HepG2 (cell line): ENCODE data around the gene RTN4. TPM values are rescaled to one million over a fixed set of nuclear protein-coding genes. Genes with fewer than 3 reads are reported as not detected.

ENCODE experiments used
- ETV5 ChIP-seq: IDR thresholded peaks from 2 replicates; pipeline ENCODE4 v1.6.1; 2018; ENCODE audit warnings: missing biosample characterization, missing genetic modification reagents, inconsistent platforms, borderline replicate concordance
- GLI4 ChIP-seq: sonication (generic); formaldehyde crosslinking; IDR thresholded peaks from 2 replicates; pipeline ENCODE4 v1.5.1; 2020; ENCODE audit warnings: missing genetic modification reagents, mild to moderate bottlenecking, moderate library complexity, borderline replicate concordance
- HNF4A ChIP-seq: sonication (generic); formaldehyde crosslinking; IDR thresholded peaks from 2 replicates; pipeline ENCODE4 v1.4.0; 2020; ENCODE audit warnings: missing genetic modification reagents
- MZF1 ChIP-seq: sonication (generic); formaldehyde crosslinking; IDR thresholded peaks from 2 replicates; pipeline ENCODE4 v1.8.1; 2023; ENCODE audit warnings: mild to moderate bottlenecking, missing genetic modification reagents, borderline replicate concordance
- NR1H2 ChIP-seq: sonication (generic); formaldehyde crosslinking; IDR thresholded peaks from 2 replicates; pipeline ENCODE4 v1.8.1; 2022; ENCODE audit warnings: low read depth, missing genetic modification reagents, borderline replicate concordance
- PHF5A ChIP-seq: IDR thresholded peaks from one replicate; pipeline ENCODE4 v1.6.1; 2018; ENCODE audit warnings: low read depth, missing genetic modification reagents; ENCODE audit not compliant: unreplicated experiment
- RAD21 ChIP-seq: fragments of 450-650 bp; formaldehyde crosslinking; IDR thresholded peaks from 2 replicates; pipeline ENCODE4 v1.5.0; 2020; ENCODE audit warnings: mild to moderate bottlenecking
- RFX3 ChIP-seq: IDR thresholded peaks from 2 replicates; pipeline ENCODE4 v1.6.1; 2016; ENCODE audit warnings: missing biosample characterization, missing genetic modification reagents
- SP140L ChIP-seq: sonication (generic); formaldehyde crosslinking; IDR thresholded peaks from 2 replicates; pipeline ENCODE4 v1.4.0; 2020; ENCODE audit warnings: missing genetic modification reagents, borderline replicate concordance
- SP4 ChIP-seq: sonication (generic); formaldehyde crosslinking; IDR thresholded peaks from 2 replicates; pipeline ENCODE4 v1.8.1; 2023; ENCODE audit warnings: mild to moderate bottlenecking, missing genetic modification reagents
- TBX2 ChIP-seq: sonication (generic); formaldehyde crosslinking; IDR thresholded peaks from 2 replicates; pipeline ENCODE4 v1.5.0; 2020; ENCODE audit warnings: missing genetic modification reagents, mild to moderate bottlenecking, borderline replicate concordance
- ZBTB38 ChIP-seq: sonication (generic); formaldehyde crosslinking; IDR thresholded peaks from 2 replicates; pipeline ENCODE4 v1.5.1; 2020; ENCODE audit warnings: mild to moderate bottlenecking, missing genetic modification reagents
- ZC3H13 ChIP-seq: sonication (generic); formaldehyde crosslinking; IDR thresholded peaks from 2 replicates; pipeline ENCODE4 v1.8.1; 2023; ENCODE audit warnings: mild to moderate bottlenecking, missing genetic modification reagents, moderate library complexity
- ZNF24 ChIP-seq: fragments of 450-650 bp; IDR thresholded peaks from 2 replicates; pipeline ENCODE4 v1.6.1; 2017; ENCODE audit warnings: antibody characterized with exemption, mild to moderate bottlenecking
- ZNF34 ChIP-seq: sonication (generic); formaldehyde crosslinking; IDR thresholded peaks from 2 replicates; pipeline ENCODE4 v1.4.0; 2020; ENCODE audit warnings: mild to moderate bottlenecking, missing genetic modification reagents, borderline replicate concordance
- ZNF354B ChIP-seq: sonication (generic); formaldehyde crosslinking; IDR thresholded peaks from 2 replicates; pipeline ENCODE4 v1.8.0; 2022; ENCODE audit warnings: mild to moderate bottlenecking, missing genetic modification reagents
- ZNF839 ChIP-seq: sonication (generic); formaldehyde crosslinking; IDR thresholded peaks from 2 replicates; pipeline ENCODE4 v1.4.0; 2020; ENCODE audit warnings: missing genetic modification reagents, mild to moderate bottlenecking, borderline replicate concordance
- polyA plus RNA-seq, 8 experiments: library from polyadenylated mRNA; depleted of rRNA in 3 of 8; stranded (reverse) in 7 of 8; unstranded in 1 of 8; fragments of >200 nt; fragmentation: Illumina TruSeq in 4 of 8; extraction: Trizol in 4 of 8; gene quantifications; 2 replicates each; pipeline versions ENCODE4 v1.2.1 to v1.2.3, GENCODE V29; 2011 to 2016; ENCODE audit warnings: low read depth in 4 of 8, missing spikeins in 1 of 8, mixed read lengths in 1 of 8; ENCODE audit not compliant: insufficient read depth in 1 of 8
- total RNA-seq, 5 experiments: library from RNA; depleted of rRNA; stranded (reverse); fragments of >200 nt; fragmentation: Illumina TruSeq; extraction: Trizol; gene quantifications; 2 replicates each; pipeline ENCODE4 v1.2.3, GENCODE V29; 2016; ENCODE audit warnings: low read depth in 1 of 5
- TF ChIP-seq, protein P1 (sequence below): sonication (generic); formaldehyde crosslinking; IDR thresholded peaks from 2 replicates; pipeline ENCODE4 v1.4.0; 2020; ENCODE audit warnings: missing genetic modification reagents
- TF ChIP-seq, protein P2 (sequence below): sonication (generic); formaldehyde crosslinking; IDR thresholded peaks from 2 replicates; pipeline ENCODE4; 2020; ENCODE audit warnings: missing genetic modification reagents, mild to moderate bottlenecking, borderline replicate concordance
- TF ChIP-seq, protein P3 (sequence below): IDR thresholded peaks from 2 replicates; pipeline ENCODE4 v1.6.1; 2016
- TF ChIP-seq, protein P4 (sequence below): sonication (generic); formaldehyde crosslinking; IDR thresholded peaks from 2 replicates; pipeline ENCODE4 v1.5.0; 2020; ENCODE audit warnings: mild to moderate bottlenecking, low read depth, missing genetic modification reagents, borderline replicate concordance
- TF ChIP-seq, protein P5 (sequence below): sonication (generic); formaldehyde crosslinking; IDR thresholded peaks from 2 replicates; pipeline ENCODE4 v1.9.0; 2021; ENCODE audit warnings: missing genetic modification reagents, mild to moderate bottlenecking, borderline replicate concordance
- TF ChIP-seq, protein P6 (sequence below): sonication (generic); formaldehyde crosslinking; IDR thresholded peaks from 2 replicates; pipeline ENCODE4 v1.5.1; 2020; ENCODE audit warnings: missing genetic modification reagents, mild to moderate bottlenecking, borderline replicate concordance

Gene RTN4
- total and polyA plus RNA-seq, 2 of the 13 experiments (the other 11 are each of a cell fraction or from before 2014, with no cell fraction given): 98.4 to 133 TPM

DNA sequence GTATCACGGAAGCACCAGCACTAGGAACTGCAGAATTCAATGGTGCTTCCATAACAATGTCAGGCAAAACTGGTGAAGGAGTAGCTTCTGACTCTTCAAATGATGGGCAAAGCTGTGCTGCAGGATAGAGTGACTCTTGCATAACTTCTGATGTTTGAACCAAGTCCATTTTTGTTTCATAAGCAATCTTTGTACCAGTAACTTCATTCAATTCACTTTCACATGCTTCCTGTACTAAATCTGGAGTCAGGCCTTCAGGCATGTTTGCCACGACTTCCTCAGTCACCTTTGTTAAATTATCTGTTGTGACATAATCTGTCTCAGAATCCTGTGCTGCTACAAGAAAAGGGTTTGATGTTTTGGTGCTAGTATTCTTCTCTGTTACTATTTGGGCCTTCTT is 24.0 kb downstream of the RTN4 start (continued):
- TF ChIP-seq RAD21 (CRISPR knock-in tag): 0 out of 2 replicates have a peak, but pooled peaks have one; percentile 14
- TF ChIP-seq TBX2 (CRISPR knock-in tag): peak; percentile 30; the same call in 1 of the 2 replicates
- TF ChIP-seq MZF1 (CRISPR knock-in tag): no peak
- no peak for TF ChIP-seq ZBTB38 (CRISPR knock-in tag)
- TF ChIP-seq, protein P1, sequence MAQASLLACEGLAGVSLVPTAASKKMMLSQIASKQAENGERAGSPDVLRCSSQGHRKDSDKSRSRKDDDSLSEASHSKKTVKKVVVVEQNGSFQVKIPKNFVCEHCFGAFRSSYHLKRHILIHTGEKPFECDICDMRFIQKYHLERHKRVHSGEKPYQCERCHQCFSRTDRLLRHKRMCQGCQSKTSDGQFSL (CRISPR knock-in tag): no peak
- TF ChIP-seq, protein P2, sequence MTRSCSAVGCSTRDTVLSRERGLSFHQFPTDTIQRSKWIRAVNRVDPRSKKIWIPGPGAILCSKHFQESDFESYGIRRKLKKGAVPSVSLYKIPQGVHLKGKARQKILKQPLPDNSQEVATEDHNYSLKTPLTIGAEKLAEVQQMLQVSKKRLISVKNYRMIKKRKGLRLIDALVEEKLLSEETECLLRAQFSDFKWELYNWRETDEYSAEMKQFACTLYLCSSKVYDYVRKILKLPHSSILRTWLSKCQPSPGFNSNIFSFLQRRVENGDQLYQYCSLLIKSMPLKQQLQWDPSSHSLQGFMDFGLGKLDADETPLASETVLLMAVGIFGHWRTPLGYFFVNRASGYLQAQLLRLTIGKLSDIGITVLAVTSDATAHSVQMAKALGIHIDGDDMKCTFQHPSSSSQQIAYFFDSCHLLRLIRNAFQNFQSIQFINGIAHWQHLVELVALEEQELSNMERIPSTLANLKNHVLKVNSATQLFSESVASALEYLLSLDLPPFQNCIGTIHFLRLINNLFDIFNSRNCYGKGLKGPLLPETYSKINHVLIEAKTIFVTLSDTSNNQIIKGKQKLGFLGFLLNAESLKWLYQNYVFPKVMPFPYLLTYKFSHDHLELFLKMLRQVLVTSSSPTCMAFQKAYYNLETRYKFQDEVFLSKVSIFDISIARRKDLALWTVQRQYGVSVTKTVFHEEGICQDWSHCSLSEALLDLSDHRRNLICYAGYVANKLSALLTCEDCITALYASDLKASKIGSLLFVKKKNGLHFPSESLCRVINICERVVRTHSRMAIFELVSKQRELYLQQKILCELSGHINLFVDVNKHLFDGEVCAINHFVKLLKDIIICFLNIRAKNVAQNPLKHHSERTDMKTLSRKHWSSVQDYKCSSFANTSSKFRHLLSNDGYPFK (CRISPR knock-in tag): no peak
- TF ChIP-seq ZC3H13: no peak
- TF ChIP-seq ZNF24: no peak
- peak; percentile 93 for TF ChIP-seq HNF4A
- TF ChIP-seq, protein P3, sequence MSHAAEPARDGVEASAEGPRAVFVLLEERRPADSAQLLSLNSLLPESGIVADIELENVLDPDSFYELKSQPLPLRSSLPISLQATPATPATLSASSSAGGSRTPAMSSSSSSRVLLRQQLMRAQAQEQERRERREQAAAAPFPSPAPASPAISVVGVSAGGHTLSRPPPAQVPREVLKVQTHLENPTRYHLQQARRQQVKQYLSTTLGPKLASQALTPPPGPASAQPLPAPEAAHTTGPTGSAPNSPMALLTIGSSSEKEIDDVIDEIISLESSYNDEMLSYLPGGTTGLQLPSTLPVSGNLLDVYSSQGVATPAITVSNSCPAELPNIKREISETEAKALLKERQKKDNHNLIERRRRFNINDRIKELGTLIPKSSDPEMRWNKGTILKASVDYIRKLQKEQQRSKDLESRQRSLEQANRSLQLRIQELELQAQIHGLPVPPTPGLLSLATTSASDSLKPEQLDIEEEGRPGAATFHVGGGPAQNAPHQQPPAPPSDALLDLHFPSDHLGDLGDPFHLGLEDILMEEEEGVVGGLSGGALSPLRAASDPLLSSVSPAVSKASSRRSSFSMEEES (CRISPR knock-in tag): peak; percentile 33; the same call in 1 of the 2 replicates
- TF ChIP-seq RFX3: no peak
- TF ChIP-seq GLI4 (CRISPR knock-in tag): no peak
- TF ChIP-seq PHF5A (CRISPR knock-in tag): no peak
- no peak for TF ChIP-seq SP4
- no peak for TF ChIP-seq SP140L (CRISPR knock-in tag)
- TF ChIP-seq, protein P4, sequence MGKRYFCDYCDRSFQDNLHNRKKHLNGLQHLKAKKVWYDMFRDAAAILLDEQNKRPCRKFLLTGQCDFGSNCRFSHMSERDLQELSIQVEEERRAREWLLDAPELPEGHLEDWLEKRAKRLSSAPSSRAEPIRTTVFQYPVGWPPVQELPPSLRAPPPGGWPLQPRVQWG (CRISPR knock-in tag): no peak
- 0 out of 2 replicates have a peak, but pooled peaks have one; percentile 48 for TF ChIP-seq ZNF354B
- TF ChIP-seq, protein P5, sequence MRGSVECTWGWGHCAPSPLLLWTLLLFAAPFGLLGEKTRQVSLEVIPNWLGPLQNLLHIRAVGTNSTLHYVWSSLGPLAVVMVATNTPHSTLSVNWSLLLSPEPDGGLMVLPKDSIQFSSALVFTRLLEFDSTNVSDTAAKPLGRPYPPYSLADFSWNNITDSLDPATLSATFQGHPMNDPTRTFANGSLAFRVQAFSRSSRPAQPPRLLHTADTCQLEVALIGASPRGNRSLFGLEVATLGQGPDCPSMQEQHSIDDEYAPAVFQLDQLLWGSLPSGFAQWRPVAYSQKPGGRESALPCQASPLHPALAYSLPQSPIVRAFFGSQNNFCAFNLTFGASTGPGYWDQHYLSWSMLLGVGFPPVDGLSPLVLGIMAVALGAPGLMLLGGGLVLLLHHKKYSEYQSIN (CRISPR knock-in tag): no peak
- no peak for TF ChIP-seq ZNF34 (CRISPR knock-in tag)
- no peak for TF ChIP-seq NR1H2 (CRISPR knock-in tag)
- no peak for TF ChIP-seq ZNF839 (CRISPR knock-in tag)
- TF ChIP-seq ETV5: peak; percentile 82; the same call in 1 of the 2 replicates
- TF ChIP-seq, protein P6, sequence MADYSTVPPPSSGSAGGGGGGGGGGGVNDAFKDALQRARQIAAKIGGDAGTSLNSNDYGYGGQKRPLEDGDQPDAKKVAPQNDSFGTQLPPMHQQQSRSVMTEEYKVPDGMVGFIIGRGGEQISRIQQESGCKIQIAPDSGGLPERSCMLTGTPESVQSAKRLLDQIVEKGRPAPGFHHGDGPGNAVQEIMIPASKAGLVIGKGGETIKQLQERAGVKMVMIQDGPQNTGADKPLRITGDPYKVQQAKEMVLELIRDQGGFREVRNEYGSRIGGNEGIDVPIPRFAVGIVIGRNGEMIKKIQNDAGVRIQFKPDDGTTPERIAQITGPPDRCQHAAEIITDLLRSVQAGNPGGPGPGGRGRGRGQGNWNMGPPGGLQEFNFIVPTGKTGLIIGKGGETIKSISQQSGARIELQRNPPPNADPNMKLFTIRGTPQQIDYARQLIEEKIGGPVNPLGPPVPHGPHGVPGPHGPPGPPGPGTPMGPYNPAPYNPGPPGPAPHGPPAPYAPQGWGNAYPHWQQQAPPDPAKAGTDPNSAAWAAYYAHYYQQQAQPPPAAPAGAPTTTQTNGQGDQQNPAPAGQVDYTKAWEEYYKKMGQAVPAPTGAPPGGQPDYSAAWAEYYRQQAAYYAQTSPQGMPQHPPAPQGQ (CRISPR knock-in tag): no peak
